Measurements from ENCODE around the gene CMTR1.

DNA sequence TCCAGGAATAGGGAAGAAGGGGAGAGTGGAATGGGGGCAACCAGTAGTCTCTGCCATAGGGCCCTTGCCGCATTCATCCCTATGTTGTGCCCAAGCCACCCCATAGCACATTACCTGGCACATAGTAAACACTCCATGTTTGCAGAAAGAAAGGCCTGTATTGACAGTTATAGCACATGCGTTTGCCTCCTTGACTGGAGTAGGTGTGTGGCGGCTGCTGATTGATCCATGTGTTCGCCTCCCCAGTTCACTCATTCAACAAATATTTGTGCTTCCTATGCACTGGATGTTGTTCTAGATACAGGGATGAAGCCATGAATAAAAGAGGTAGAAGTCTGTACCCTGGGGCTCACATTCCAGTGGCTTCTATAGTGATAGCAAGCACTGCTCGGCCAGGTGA, 86.4 kb downstream of the CMTR1 start:
- no peak for TF ChIP-seq TCF12 (IDR thresholded peaks at IDR 0.05; ENCODE audit: low read depth, low read length)
- TF ChIP-seq, protein P1, sequence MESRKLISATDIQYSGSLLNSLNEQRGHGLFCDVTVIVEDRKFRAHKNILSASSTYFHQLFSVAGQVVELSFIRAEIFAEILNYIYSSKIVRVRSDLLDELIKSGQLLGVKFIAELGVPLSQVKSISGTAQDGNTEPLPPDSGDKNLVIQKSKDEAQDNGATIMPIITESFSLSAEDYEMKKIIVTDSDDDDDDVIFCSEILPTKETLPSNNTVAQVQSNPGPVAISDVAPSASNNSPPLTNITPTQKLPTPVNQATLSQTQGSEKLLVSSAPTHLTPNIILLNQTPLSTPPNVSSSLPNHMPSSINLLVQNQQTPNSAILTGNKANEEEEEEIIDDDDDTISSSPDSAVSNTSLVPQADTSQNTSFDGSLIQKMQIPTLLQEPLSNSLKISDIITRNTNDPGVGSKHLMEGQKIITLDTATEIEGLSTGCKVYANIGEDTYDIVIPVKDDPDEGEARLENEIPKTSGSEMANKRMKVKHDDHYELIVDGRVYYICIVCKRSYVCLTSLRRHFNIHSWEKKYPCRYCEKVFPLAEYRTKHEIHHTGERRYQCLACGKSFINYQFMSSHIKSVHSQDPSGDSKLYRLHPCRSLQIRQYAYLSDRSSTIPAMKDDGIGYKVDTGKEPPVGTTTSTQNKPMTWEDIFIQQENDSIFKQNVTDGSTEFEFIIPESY (IDR thresholded peaks at IDR 0.05): no peak
- no peak for TF ChIP-seq ZNF274 (IDR thresholded peaks at IDR 0.05; ENCODE audit: insufficient read depth, insufficient read length)
- TF ChIP-seq CHD2 (IDR thresholded peaks at IDR 0.05; ENCODE audit: borderline replicate concordance, low read depth, low read length): no peak
- TF ChIP-seq, protein P2, sequence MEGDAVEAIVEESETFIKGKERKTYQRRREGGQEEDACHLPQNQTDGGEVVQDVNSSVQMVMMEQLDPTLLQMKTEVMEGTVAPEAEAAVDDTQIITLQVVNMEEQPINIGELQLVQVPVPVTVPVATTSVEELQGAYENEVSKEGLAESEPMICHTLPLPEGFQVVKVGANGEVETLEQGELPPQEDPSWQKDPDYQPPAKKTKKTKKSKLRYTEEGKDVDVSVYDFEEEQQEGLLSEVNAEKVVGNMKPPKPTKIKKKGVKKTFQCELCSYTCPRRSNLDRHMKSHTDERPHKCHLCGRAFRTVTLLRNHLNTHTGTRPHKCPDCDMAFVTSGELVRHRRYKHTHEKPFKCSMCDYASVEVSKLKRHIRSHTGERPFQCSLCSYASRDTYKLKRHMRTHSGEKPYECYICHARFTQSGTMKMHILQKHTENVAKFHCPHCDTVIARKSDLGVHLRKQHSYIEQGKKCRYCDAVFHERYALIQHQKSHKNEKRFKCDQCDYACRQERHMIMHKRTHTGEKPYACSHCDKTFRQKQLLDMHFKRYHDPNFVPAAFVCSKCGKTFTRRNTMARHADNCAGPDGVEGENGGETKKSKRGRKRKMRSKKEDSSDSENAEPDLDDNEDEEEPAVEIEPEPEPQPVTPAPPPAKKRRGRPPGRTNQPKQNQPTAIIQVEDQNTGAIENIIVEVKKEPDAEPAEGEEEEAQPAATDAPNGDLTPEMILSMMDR (IDR thresholded peaks at IDR 0.05 in 2 of 3, conservative IDR thresholded peaks at IDR 0.05 in 1 of 3; ENCODE audit: control insufficient read depth in 2 of 3, extremely low read depth in 1 of 3, insufficient read depth in 1 of 3, low read depth in 3 of 3, low read length in 3 of 3): no peak
- TF ChIP-seq, protein P3, sequence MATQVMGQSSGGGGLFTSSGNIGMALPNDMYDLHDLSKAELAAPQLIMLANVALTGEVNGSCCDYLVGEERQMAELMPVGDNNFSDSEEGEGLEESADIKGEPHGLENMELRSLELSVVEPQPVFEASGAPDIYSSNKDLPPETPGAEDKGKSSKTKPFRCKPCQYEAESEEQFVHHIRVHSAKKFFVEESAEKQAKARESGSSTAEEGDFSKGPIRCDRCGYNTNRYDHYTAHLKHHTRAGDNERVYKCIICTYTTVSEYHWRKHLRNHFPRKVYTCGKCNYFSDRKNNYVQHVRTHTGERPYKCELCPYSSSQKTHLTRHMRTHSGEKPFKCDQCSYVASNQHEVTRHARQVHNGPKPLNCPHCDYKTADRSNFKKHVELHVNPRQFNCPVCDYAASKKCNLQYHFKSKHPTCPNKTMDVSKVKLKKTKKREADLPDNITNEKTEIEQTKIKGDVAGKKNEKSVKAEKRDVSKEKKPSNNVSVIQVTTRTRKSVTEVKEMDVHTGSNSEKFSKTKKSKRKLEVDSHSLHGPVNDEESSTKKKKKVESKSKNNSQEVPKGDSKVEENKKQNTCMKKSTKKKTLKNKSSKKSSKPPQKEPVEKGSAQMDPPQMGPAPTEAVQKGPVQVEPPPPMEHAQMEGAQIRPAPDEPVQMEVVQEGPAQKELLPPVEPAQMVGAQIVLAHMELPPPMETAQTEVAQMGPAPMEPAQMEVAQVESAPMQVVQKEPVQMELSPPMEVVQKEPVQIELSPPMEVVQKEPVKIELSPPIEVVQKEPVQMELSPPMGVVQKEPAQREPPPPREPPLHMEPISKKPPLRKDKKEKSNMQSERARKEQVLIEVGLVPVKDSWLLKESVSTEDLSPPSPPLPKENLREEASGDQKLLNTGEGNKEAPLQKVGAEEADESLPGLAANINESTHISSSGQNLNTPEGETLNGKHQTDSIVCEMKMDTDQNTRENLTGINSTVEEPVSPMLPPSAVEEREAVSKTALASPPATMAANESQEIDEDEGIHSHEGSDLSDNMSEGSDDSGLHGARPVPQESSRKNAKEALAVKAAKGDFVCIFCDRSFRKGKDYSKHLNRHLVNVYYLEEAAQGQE (IDR thresholded peaks at IDR 0.05; ENCODE audit: low read depth, low read length): no peak
- no peak for TF ChIP-seq HCFC1 (IDR thresholded peaks at IDR 0.05; ENCODE audit: low read length)
- TF ChIP-seq DPF2 (IDR thresholded peaks at IDR 0.05): no peak
- no peak for TF ChIP-seq ZSCAN29 (IDR thresholded peaks at IDR 0.05)
- TF ChIP-seq SMC3 (IDR thresholded peaks at IDR 0.05; ENCODE audit: borderline replicate concordance, low read length): no peak
- no peak for TF ChIP-seq RFX5 (IDR thresholded peaks at IDR 0.05; ENCODE audit: low read depth, low read length)
- no peak for TF ChIP-seq SMAD1 (IDR thresholded peaks at IDR 0.05; ENCODE audit: low read depth, partially characterized antibody)
- TF ChIP-seq HDAC2 (IDR thresholded peaks at IDR 0.05): no peak

Data from GM12878 (cell line).